Stomach (tissue), 9 donors: ENCODE data around the gene S100A4. TPM values are rescaled to one million over a fixed set of nuclear protein-coding genes. Genes with fewer than 3 reads are reported as not detected.
"Not testable (repeated sequence)": the region's sequence is repeated elsewhere in the genome, so short reads cannot be mapped to it uniquely, and the experiment has no call there.

Experiments used
- DNase-seq, 2 donors: peaks; one replicate each; pipeline versions ENCODE4 v3.0.0 to v3.0.0-alpha.2; 2013 to 2019
- H3K27ac ChIP-seq, 5 donors: fragments of 200-600 bp in 4 of 5; sonication (generic) in 4 of 5; one replicate each; pipeline ENCODE4 v1.5.1; 2013 to 2019; ENCODE audit warnings: mild to moderate bottlenecking in 1 of 5, moderate library complexity in 1 of 5
- H3K27me3 ChIP-seq, 3 donors: fragments of 200-600 bp; sonication (generic); one replicate each; pipeline ENCODE4 v1.5.1; 2017 to 2019; ENCODE audit warnings: mixed run types in 1 of 3
- H3K36me3 ChIP-seq, 4 donors: fragments of 200-600 bp; sonication (generic); 1 replicate in 3 of 4; 2 replicates in 1 of 4; pipeline ENCODE4 v1.5.1; 2016 to 2019
- H3K4me1 ChIP-seq, 4 donors: fragments of 200-600 bp; sonication (generic); one replicate each; pipeline ENCODE4 v1.5.1; 2016 to 2019
- H3K4me3 ChIP-seq, 4 donors: fragments of 200-600 bp; sonication (generic) in 3 of 4; one replicate each; pipeline ENCODE4 v1.5.1; 2016 to 2019; ENCODE audit warnings: mild to moderate bottlenecking in 1 of 4
- H3K9me3 ChIP-seq, 4 donors: fragments of 200-600 bp; sonication (generic); one replicate each; pipeline ENCODE4 v1.5.1; 2016 to 2019
- EP300 ChIP-seq: sonication (generic); formaldehyde crosslinking; IDR thresholded peaks from one replicate; pipeline ENCODE4 v1.6.1; 2017; ENCODE audit warnings: antibody characterized with exemption
- POLR2A ChIP-seq, 4 donors: fragments of 450-650 bp; IDR thresholded peaks; one replicate each; pipeline ENCODE4 v1.6.1; 2016; ENCODE audit warnings: antibody characterized with exemption in 4 of 4, control low read depth in 2 of 4, mild to moderate bottlenecking in 1 of 4, moderate library complexity in 1 of 4
- POLR2AphosphoS5 ChIP-seq, 3 donors: sonication (generic); formaldehyde crosslinking; IDR thresholded peaks; one replicate each; pipeline ENCODE4 v1.6.1; 2016; ENCODE audit warnings: antibody characterized with exemption in 3 of 3
- WGBS, 5 donors: extraction: QIAGEN DNeasy Blood & Tissue Kit in 3 of 5; methylation state at CpG; one replicate each; pipeline versions ENCODE4 v1.1.5 to v1.1.7; 2013 to 2018; 5-methylcytosine and 5-hydroxymethylcytosine counted together
- intact Hi-C: fragments of 100-400 bp; cut with DNase I; formaldehyde crosslinking; loops from one replicate; pipeline ENCODE4 v1.15.1; 2023; ENCODE audit warnings: low total_unique reads
- polyA plus RNA-seq, 3 donors: library from polyadenylated mRNA; stranded (reverse); fragments of 200-250 nt; gene quantifications; one replicate each; pipeline ENCODE4 v1.2.3, GENCODE V29; 2013
- total RNA-seq, 5 donors: library from RNA; depleted of rRNA; stranded (reverse); fragments of >200 nt; gene quantifications; one replicate each; pipeline versions ENCODE4 v1.1.0 to v1.2.3, GENCODE V29; 2014 to 2016
- TF ChIP-seq, protein P1 (sequence below), 7 experiments: fragments of 450-650 bp in 4 of 7; fragments of 200-600 bp in 3 of 7; sonication (generic) in 3 of 7; IDR thresholded peaks; one replicate each; pipeline ENCODE4 v1.5.1; 2016 to 2019; ENCODE audit warnings: antibody characterized with exemption in 7 of 7, control low read depth in 2 of 7, mild to moderate bottlenecking in 1 of 7
- donor health status: healthy with polysubstance abuse.
- donor health status: Bipolar disorder and iron deficiency.
- donor health status: healthy.

Gene S100A4
- total and polyA plus RNA-seq, 8 donors, result 9.9 to 541 (median 40.1) TPM

DNA sequence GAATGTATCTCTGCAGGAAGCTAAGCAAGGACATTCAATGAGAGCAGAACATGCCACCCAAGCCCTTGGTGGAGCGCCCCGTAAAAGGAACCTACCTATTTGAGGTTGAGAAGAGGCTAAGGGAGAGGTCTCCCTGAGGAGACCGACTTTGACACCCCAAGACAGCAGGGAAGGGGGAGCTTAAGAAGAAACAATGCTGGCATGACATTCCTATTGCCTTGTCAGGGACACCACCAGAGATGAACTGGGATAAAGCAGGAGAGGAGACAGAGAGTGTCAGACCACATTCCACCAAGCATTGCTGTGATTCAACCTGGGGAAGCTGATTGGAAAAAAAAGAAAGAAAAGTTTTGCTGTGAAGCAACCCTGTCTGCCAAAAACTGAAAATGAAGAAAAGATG lies 33.3 kb upstream of the S100A4 start:
- Histone ChIP-seq H3K27me3 (no peaks in the 10 kb centered on the region), H3K4me1 (peaks cover 0 to 10% (median 0%) of the 10 kb centered on the region in 4 donors), H3K9me3 (no peaks in the 10 kb centered on the region), H3K27ac (no peak overlapping the region), H3K36me3 (no peaks in the 10 kb centered on the region), H3K4me3 (no peak overlapping the region)
- whole genome bisulfite sequencing, 5 donors, result 80 to 88% (median 84%) methylated on average over 3 of the region's 3 CpGs
- intact Hi-C loops, result no loop called here
- no peak for DNase-seq
- TF ChIP-seq, protein P1, sequence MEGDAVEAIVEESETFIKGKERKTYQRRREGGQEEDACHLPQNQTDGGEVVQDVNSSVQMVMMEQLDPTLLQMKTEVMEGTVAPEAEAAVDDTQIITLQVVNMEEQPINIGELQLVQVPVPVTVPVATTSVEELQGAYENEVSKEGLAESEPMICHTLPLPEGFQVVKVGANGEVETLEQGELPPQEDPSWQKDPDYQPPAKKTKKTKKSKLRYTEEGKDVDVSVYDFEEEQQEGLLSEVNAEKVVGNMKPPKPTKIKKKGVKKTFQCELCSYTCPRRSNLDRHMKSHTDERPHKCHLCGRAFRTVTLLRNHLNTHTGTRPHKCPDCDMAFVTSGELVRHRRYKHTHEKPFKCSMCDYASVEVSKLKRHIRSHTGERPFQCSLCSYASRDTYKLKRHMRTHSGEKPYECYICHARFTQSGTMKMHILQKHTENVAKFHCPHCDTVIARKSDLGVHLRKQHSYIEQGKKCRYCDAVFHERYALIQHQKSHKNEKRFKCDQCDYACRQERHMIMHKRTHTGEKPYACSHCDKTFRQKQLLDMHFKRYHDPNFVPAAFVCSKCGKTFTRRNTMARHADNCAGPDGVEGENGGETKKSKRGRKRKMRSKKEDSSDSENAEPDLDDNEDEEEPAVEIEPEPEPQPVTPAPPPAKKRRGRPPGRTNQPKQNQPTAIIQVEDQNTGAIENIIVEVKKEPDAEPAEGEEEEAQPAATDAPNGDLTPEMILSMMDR (IDR thresholded peaks at IDR 0.05), result no peak
- TF ChIP-seq POLR2A (IDR thresholded peaks at IDR 0.05) (no peak), POLR2AphosphoS5 (IDR thresholded peaks at IDR 0.05) (no peak), EP300 (no peak)

DNA sequence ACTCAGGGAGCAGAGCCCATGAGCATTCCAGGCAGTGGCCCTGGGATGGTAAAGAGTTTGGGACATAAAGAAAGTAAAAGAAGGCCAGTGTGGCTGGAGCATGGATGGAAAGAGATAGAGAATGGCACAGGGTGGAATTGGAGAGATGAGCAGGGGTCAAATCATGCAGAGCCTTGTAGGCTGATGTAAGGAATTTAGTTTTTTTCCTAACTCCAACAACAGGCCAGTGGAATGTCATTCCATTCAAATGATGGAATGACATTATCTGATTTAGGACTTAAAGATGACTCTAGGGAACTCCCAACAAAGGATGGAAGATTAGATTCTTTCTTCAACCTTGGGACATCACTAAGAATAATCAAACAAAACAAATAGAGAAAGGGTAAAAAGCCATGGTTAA lies 32.9 kb upstream of the S100A4 start:
- no peak for TF ChIP-seq POLR2A (IDR thresholded peaks at IDR 0.05)
- TF ChIP-seq, protein P1 (IDR thresholded peaks at IDR 0.05), result no peak
- TF ChIP-seq POLR2AphosphoS5 (IDR thresholded peaks at IDR 0.05), result no peak
- TF ChIP-seq EP300, result no peak
- Histone ChIP-seq H3K27ac (no peak overlapping the region), H3K27me3 (no peaks in the 10 kb centered on the region), H3K36me3 (no peaks in the 10 kb centered on the region), H3K4me1 (peaks cover 0 to 15% (median under 1%) of the 10 kb centered on the region in 4 donors), H3K4me3 (no peak overlapping the region), H3K9me3 (no peaks in the 10 kb centered on the region)
- DNase-seq, result no peak
- intact Hi-C loops, result no loop called here

DNA sequence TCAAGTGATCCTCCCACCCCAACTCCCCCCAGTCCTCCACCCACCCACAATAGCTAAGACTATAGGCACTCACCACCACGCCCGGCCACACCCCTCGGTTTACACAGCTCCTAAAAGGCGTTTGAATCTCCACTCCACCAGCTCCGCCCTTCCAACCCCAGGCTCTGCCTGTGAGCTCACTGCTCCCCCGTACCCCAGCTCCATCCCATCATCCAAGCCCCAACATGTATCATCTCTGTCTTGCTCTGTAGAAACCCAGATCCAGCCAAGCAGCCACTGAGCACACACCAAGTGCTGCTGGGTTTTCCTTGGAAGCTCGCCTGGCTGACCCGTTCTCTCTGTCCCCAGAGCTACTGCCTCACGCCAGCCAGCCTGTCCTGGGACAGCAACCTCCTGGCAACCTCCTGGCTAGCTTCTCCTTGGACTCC lies 32.0 kb upstream of the S100A4 start:
- no peak for TF ChIP-seq EP300
- TF ChIP-seq POLR2AphosphoS5 (IDR thresholded peaks at IDR 0.05), result no peak
- TF ChIP-seq, protein P1 (IDR thresholded peaks at IDR 0.05), result no peak
- no peak for TF ChIP-seq POLR2A (IDR thresholded peaks at IDR 0.05)
- DNase-seq, result peak; percentile 33 to 49
- intact Hi-C loops, result no loop called here
- WGBS, 5 donors, result 21 to 40% (median 33%) methylated on average over 9 of the region's 9 CpGs
- no peaks in the 10 kb centered on the region for H3K9me3 ChIP-seq
- no peaks in the 10 kb centered on the region for H3K27me3 ChIP-seq
- H3K36me3 ChIP-seq, result no peaks in the 10 kb centered on the region
- no peak overlapping the region for H3K27ac ChIP-seq
- no peak overlapping the region for H3K4me3 ChIP-seq
- H3K4me1 ChIP-seq, result peaks cover 1 to 23% (median 9%) of the 10 kb centered on the region in 4 donors

DNA sequence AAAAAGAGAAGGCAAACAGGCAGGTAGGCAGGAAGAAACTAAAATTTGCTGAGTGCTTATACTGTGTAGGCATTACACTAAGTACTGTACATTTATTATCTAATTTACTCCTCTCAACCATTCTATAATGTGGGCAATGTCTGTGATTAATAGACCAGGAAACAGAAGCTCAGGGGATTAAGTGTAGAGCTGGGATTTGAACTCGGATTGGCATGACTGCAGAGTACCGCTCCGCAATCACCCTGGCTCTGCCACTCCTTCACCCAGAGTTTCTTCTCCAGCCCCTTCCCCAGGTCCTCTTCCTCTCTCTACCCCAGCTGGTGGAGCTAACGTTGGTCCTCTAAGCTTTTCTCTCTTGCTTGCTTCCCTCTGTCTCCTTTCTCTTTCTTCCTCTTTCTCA lies 31.5 kb upstream of the S100A4 start:
- WGBS, 5 donors, result 51 to 69% (median 60%) methylated on average over 4 of the region's 4 CpGs
- H3K4me3 ChIP-seq, result no peak overlapping the region
- H3K4me1 ChIP-seq, result peaks cover 6 to 28% (median 12%) of the 10 kb centered on the region in 4 donors
- no peaks in the 10 kb centered on the region for H3K27me3 ChIP-seq
- no peaks in the 10 kb centered on the region for H3K9me3 ChIP-seq
- DNase-seq, result no peak
- no peaks in the 10 kb centered on the region for H3K36me3 ChIP-seq
- TF ChIP-seq POLR2A (IDR thresholded peaks at IDR 0.05), result no peak
- TF ChIP-seq POLR2AphosphoS5 (IDR thresholded peaks at IDR 0.05), result no peak
- TF ChIP-seq, protein P1 (IDR thresholded peaks at IDR 0.05), result no peak
- intact Hi-C loops, result no loop called here
- H3K27ac ChIP-seq, result no peak overlapping the region

DNA sequence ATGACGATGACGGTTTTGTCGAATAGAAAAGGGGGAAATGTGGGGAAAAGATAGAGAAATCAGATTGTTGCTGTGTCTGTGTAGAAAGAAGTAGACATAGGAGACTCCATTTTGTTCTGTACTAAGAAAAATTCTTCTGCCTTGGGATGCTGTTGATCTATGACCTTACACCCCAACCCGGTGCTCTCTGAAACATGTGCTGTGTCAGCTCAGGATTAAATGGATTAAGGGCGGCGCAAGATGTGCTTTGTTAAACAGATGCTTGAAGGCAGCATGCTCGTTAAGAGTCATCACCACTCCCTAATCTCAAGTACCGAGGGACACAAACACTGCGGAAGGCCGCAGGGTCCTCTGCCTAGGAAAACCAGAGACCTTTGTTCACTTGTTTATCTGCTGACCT lies 29.9 kb upstream of the S100A4 start:
- H3K36me3 ChIP-seq, intact Hi-C loops, DNase-seq, H3K9me3 ChIP-seq, H3K27me3 ChIP-seq, H3K27ac ChIP-seq, H3K4me3 ChIP-seq: not testable (repeated sequence)
- WGBS, 5 donors, result 76 to 94% (median 89%) methylated on average over 10 of the region's 10 CpGs
- H3K4me1 ChIP-seq, result peaks cover 8 to 35% (median 12%) of the 10 kb centered on the region in 4 donors

DNA sequence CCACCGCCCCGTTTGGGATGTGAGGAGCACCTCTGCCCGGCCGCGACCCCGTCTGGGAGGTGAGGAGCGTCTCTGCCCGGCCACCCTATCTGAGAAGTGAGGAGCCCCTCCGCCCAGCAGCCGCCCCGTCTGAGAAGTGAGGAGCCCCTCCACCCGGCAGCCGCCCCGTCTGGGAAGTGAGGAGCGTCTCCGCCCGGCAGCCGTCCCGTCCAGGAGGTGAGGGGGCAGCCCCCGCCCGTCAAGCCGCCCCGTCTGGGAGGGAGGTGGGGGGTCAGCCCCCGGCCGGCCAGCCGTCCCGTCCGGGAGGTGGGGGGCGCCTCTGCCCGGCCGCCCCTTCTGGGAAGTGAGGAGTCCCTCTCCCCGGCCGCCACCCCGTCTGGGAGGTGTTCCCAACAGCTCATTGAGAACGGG lies 29.5 kb upstream of the S100A4 start:
- DNase-seq, intact Hi-C loops: not testable (repeated sequence)

More for the DNA sequence above, 29.5 kb upstream of the S100A4 start:
- not testable (repeated sequence) for H3K27ac ChIP-seq, H3K36me3 ChIP-seq, H3K9me3 ChIP-seq, H3K4me3 ChIP-seq, H3K27me3 ChIP-seq
- peaks cover 8 to 35% (median 12%) of the 10 kb centered on the region in 4 donors for H3K4me1 ChIP-seq
- 92 to 96% (median 95%) methylated on average over 25 to 35 of the region's 35 CpGs for WGBS, 5 donors
